Common myeloid progenitor, CD34-positive (primary cell): ENCODE measurements around the gene AKR1A1.
A peak's percentile ranks its signal among the peaks of the same experiment; 100 is the strongest.

Source experiments
- CTCF ChIA-PET: fragments of 350-600 bp; sonication (Branson Sonifier 250); formaldehyde crosslinking; loops from one replicate; lab custom pipeline; 2021; ENCODE audit warnings: antibody characterized with exemption; lab: Charles Lee
- POLR2A ChIA-PET: fragments of 350-600 bp; sonication (Branson Sonifier 250); formaldehyde crosslinking; loops from one replicate; lab custom pipeline; 2021; ENCODE audit warnings: antibody characterized with exemption; lab: Charles Lee
- DNase-seq, 3 donors: peaks; one replicate each; pipeline versions ENCODE4 v3.0.0 to v3.0.0-alpha.2; 2013
- H3K27ac ChIP-seq, 2 experiments: 1 replicate in 1 of 2; 2 replicates in 1 of 2; pipeline ENCODE4 v1.7.0; 2013; ENCODE audit warnings: inconsistent platforms in 2 of 2, low read length in 2 of 2, mild to moderate bottlenecking in 2 of 2, low read depth in 1 of 2, moderate library complexity in 1 of 2; ENCODE audit not compliant: severe bottlenecking in 2 of 2, insufficient read depth in 1 of 2, poor library complexity in 1 of 2
- H3K27me3 ChIP-seq, 5 experiments: replicated peaks in 2 of 5; 1 replicate in 3 of 5; 2 replicates in 2 of 5; pipeline versions ENCODE4 v1.6.1 to v1.7.0; 2013; ENCODE audit warnings: low read length in 4 of 5, mild to moderate bottlenecking in 2 of 5, moderate library complexity in 2 of 5, inconsistent platforms in 1 of 5; ENCODE audit not compliant: insufficient read depth in 5 of 5, control insufficient read depth in 4 of 5
- H3K36me3 ChIP-seq, 4 experiments: 1 replicate in 2 of 4; 2 replicates in 2 of 4; pipeline versions ENCODE4 v1.6.1 to v1.7.0; 2013; ENCODE audit warnings: low read length in 3 of 4, control low read depth in 1 of 4, mild to moderate bottlenecking in 1 of 4; ENCODE audit not compliant: control insufficient read depth in 4 of 4, insufficient read depth in 4 of 4
- H3K4me1 ChIP-seq, 4 experiments: 1 replicate in 3 of 4; 2 replicates in 1 of 4; pipeline versions ENCODE4 v1.6.1 to v1.7.1; 2013; ENCODE audit warnings: low read length in 3 of 4, mild to moderate bottlenecking in 3 of 4, control low read depth in 1 of 4, inconsistent platforms in 1 of 4, moderate library complexity in 1 of 4; ENCODE audit not compliant: control insufficient read depth in 4 of 4, insufficient read depth in 4 of 4; ENCODE audit errors: control extremely low read depth in 1 of 4
- H3K4me3 ChIP-seq, 7 experiments: 1 replicate in 4 of 7; 2 replicates in 3 of 7; pipeline versions ENCODE4 v1.5.1 to v1.7.0; 2013; ENCODE audit warnings: mild to moderate bottlenecking in 7 of 7, low read length in 6 of 7, moderate library complexity in 6 of 7, inconsistent platforms in 2 of 7, low read depth in 2 of 7, control low read depth in 1 of 7; ENCODE audit not compliant: insufficient read depth in 4 of 7, control insufficient read depth in 1 of 7; ENCODE audit errors: extremely low read depth in 1 of 7
- H3K9me3 ChIP-seq, 5 experiments: 1 replicate in 4 of 5; 2 replicates in 1 of 5; pipeline versions ENCODE4 v1.6.1 to v1.7.1; 2013; ENCODE audit warnings: low read length in 4 of 5, mild to moderate bottlenecking in 2 of 5, inconsistent platforms in 1 of 5, low read depth in 1 of 5, moderate library complexity in 1 of 5; ENCODE audit not compliant: control insufficient read depth in 4 of 5, insufficient read depth in 2 of 5; ENCODE audit errors: control extremely low read depth in 1 of 5
- WGBS: methylation state at CpG from one replicate; pipeline ENCODE4 v1.1.5; 2013; ENCODE audit not compliant: insufficient coverage; 5-methylcytosine and 5-hydroxymethylcytosine counted together

AKR1A1 gene

GRCh38 chr1:45563843-45564242 is 13.2 kb downstream of the AKR1A1 start:
- H3K4me1 ChIP-seq = peaks cover 0 to 15% (median 6%) of the 10 kb centered on the region in 4 experiments
- no peaks in the 10 kb centered on the region for H3K9me3 ChIP-seq
- H3K4me3 ChIP-seq = no peak overlapping the region
- no peak for DNase-seq
- WGBS = 95% methylated on average over 2 of the region's 2 CpGs
- H3K36me3 ChIP-seq = peaks cover 10 to 63% (median 43%) of the 10 kb centered on the region in 4 experiments
- ChIA-PET POLR2A (interaction anchor here (0.6 to 1.6 kb wide), 3 partner anchors 13 to 843 kb away, joined by 3 to 5 read pairs (median 4); partner anchors contain the start of genes AKR1A1 and PRDX1), CTCF (interaction anchor here (0.9 to 10.6 kb wide), 5 partner anchors 13 to 54 kb away, joined by 3 to 225 read pairs (median 4); partner anchors contain the start of gene PRDX1)
- H3K27ac ChIP-seq = peak overlapping the region in 1 of 2 experiments; percentile 49
- H3K27me3 ChIP-seq = no peaks in the 10 kb centered on the region

DNA sequence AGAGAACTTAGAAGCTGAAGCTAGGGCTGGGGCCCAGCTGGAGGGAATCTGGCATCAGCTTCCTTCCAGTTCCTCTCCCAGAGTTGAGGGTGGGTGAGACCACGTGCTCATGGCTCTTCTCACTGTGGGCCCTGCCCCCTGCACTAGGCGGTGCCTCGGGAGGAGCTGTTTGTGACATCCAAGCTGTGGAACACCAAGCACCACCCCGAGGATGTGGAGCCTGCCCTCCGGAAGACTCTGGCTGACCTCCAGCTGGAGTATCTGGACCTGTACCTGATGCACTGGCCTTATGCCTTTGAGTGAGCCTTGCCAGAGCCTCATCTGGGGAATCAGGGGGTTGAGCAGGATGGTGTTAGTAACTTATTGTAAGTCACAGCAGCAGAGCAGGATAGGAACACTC is 16.1 kb downstream of the AKR1A1 start:
- WGBS = 14% methylated on average over 5 of the region's 5 CpGs
- CTCF ChIA-PET = interaction anchor here (0.9 to 10.6 kb wide), 10 partner anchors 8 to 277 kb away, joined by 3 to 225 read pairs (median 23); partner anchors contain the start of genes AKR1A1, CCDC163, MMACHC and PRDX1
- no peaks in the 10 kb centered on the region for H3K9me3 ChIP-seq
- DNase-seq = peak in 1 of 3 donors; percentile 28
- POLR2A ChIA-PET = interaction anchor here (0.5 to 5.2 kb wide), 4 partner anchors 16 to 792 kb away, joined by 3 to 36 read pairs (median 3); partner anchors contain the start of genes AKR1A1 and PRDX1
- peaks cover 0 to 15% (median 6%) of the 10 kb centered on the region in 4 experiments for H3K4me1 ChIP-seq
- peaks cover 26 to 67% (median 45%) of the 10 kb centered on the region in 4 experiments for H3K36me3 ChIP-seq
- H3K27me3 ChIP-seq = no peaks in the 10 kb centered on the region
- peak overlapping the region in 2 of 7 experiments; percentile 12 to 34 for H3K4me3 ChIP-seq
- peak overlapping the region in 1 of 2 experiments; percentile 16 for H3K27ac ChIP-seq

GRCh38 chr1:45567911-45568310 is 17.3 kb downstream of the AKR1A1 start:
- Histone ChIP-seq H3K36me3 (peaks cover 26 to 61% (median 40%) of the 10 kb centered on the region in 4 experiments), H3K27ac (no peak overlapping the region), H3K9me3 (no peaks in the 10 kb centered on the region), H3K4me3 (no peak overlapping the region), H3K27me3 (no peaks in the 10 kb centered on the region), H3K4me1 (peaks cover 0 to 15% (median 6%) of the 10 kb centered on the region in 4 experiments)
- 99% methylated on average over 7 of the region's 7 CpGs for WGBS
- CTCF ChIA-PET = interaction anchor here (1.0 to 10.6 kb wide), 8 partner anchors 9 to 74 kb away, joined by 3 to 225 read pairs (median 55); partner anchors contain the start of genes AKR1A1, CCDC163, MMACHC and PRDX1
- POLR2A ChIA-PET = interaction anchor here (2.3 to 5.2 kb wide), 2 partner anchors 46 to 55 kb away, joined by 10 to 36 read pairs; partner anchors contain the start of gene PRDX1
- no peak for DNase-seq

- WGBS = 97% methylated on average over 3 of the region's 4 CpGs
- Histone ChIP-seq H3K36me3 (peaks cover 26 to 61% (median 40%) of the 10 kb centered on the region in 4 experiments), H3K4me3 (no peak overlapping the region), H3K9me3 (no peaks in the 10 kb centered on the region), H3K27ac (no peak overlapping the region), H3K27me3 (no peaks in the 10 kb centered on the region), H3K4me1 (peaks cover 0 to 16% (median 6%) of the 10 kb centered on the region in 4 experiments)
- ChIA-PET POLR2A (interaction anchor here (0.6 to 5.2 kb wide), 4 partner anchors 24 to 61 kb away, joined by 3 to 36 read pairs (median 10); partner anchors contain the start of gene PRDX1), CTCF (interaction anchor here (0.8 to 10.6 kb wide), 15 partner anchors 9 to 553 kb away, joined by 3 to 225 read pairs (median 7); partner anchors contain the start of genes AKR1A1, CCDC163, HPDL and MMACHC)
- DNase-seq = no peak
These were observed 17.8 kb downstream of the AKR1A1 start for GRCh38 chr1:45568421-45568820.

DNA sequence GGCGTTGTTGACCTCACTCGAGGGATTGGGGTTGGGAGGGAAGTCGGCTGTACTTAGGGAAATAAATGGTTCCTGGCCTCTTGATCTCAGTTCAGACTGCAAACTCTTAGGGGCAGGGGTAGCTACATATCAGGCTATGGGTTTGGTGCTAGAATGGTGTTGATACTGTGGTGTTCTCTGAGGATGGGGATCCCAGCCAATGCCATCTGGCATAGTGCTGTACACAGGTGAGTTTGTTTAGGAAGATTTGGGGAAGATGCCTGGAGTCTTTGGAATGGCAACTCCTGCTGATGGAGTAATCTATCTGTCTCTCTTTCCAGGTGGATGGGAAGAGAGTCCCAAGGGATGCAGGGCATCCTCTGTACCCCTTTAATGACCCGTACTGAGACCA is 18.9 kb downstream of the AKR1A1 start:
- ChIA-PET POLR2A (interaction anchor here (1.1 to 5.2 kb wide), 3 partner anchors 25 to 57 kb away, joined by 3 to 36 read pairs (median 10); partner anchors contain the start of gene PRDX1), CTCF (interaction anchor here (1.0 to 10.6 kb wide), 18 partner anchors 10 to 556 kb away, joined by 3 to 225 read pairs (median 7); partner anchors contain the start of genes AKR1A1, CCDC163, MMACHC and PRDX1)
- Histone ChIP-seq H3K4me3 (no peak overlapping the region), H3K4me1 (peaks cover 0 to 19% (median 6%) of the 10 kb centered on the region in 4 experiments), H3K27ac (no peak overlapping the region), H3K9me3 (no peaks in the 10 kb centered on the region), H3K36me3 (peaks cover 26 to 51% (median 33%) of the 10 kb centered on the region in 4 experiments), H3K27me3 (no peaks in the 10 kb centered on the region)
- WGBS = 70% methylated on average over 4 of the region's 4 CpGs
- DNase-seq = no peak

GRCh38 chr1:45569962-45570581 is 19.4 kb downstream of the AKR1A1 start:
- H3K4me3 ChIP-seq = no peak overlapping the region
- peak; percentile 82 to 89 (median 85) for DNase-seq
- no peak overlapping the region for H3K27ac ChIP-seq
- peaks cover 0 to 19% (median 6%) of the 10 kb centered on the region in 4 experiments for H3K4me1 ChIP-seq
- 28% methylated on average over 7 of the region's 8 CpGs for WGBS
- CTCF ChIA-PET = interaction anchor here (1.0 to 10.6 kb wide), 17 partner anchors 10 to 557 kb away, joined by 3 to 225 read pairs (median 7); partner anchors contain the start of genes AKR1A1, CCDC163, MMACHC and PRDX1
- no peaks in the 10 kb centered on the region for H3K9me3 ChIP-seq
- POLR2A ChIA-PET = interaction anchor here (2.3 to 5.2 kb wide), 2 partner anchors 49 to 58 kb away, joined by 10 to 36 read pairs; partner anchors contain the start of gene PRDX1
- H3K36me3 ChIP-seq = peaks cover 26 to 51% (median 33%) of the 10 kb centered on the region in 4 experiments
- H3K27me3 ChIP-seq = no peaks in the 10 kb centered on the region
